Prostate gland (tissue), 2 donors: Measurements from ENCODE around the gene CREB3.

Source experiments
- POLR2A ChIP-seq: fragments of 450-650 bp; IDR thresholded peaks from one replicate; pipeline ENCODE4 v1.6.1; 2016; ENCODE audit warnings: antibody characterized with exemption, mild to moderate bottlenecking
- POLR2AphosphoS5 ChIP-seq: sonication (generic); formaldehyde crosslinking; IDR thresholded peaks from one replicate; pipeline ENCODE4 v1.6.1; 2017; ENCODE audit warnings: antibody characterized with exemption
- TF ChIP-seq, protein P1 (sequence below), 4 experiments: fragments of 200-600 bp in 2 of 4; fragments of 450-650 bp in 2 of 4; sonication (generic) in 2 of 4; IDR thresholded peaks; 1 replicate in 3 of 4; 2 replicates in 1 of 4; pipeline ENCODE4 v1.5.1; 2016 to 2019; ENCODE audit warnings: antibody characterized with exemption in 4 of 4, mild to moderate bottlenecking in 2 of 4, moderate library complexity in 2 of 4

- TF ChIP-seq, protein P1, sequence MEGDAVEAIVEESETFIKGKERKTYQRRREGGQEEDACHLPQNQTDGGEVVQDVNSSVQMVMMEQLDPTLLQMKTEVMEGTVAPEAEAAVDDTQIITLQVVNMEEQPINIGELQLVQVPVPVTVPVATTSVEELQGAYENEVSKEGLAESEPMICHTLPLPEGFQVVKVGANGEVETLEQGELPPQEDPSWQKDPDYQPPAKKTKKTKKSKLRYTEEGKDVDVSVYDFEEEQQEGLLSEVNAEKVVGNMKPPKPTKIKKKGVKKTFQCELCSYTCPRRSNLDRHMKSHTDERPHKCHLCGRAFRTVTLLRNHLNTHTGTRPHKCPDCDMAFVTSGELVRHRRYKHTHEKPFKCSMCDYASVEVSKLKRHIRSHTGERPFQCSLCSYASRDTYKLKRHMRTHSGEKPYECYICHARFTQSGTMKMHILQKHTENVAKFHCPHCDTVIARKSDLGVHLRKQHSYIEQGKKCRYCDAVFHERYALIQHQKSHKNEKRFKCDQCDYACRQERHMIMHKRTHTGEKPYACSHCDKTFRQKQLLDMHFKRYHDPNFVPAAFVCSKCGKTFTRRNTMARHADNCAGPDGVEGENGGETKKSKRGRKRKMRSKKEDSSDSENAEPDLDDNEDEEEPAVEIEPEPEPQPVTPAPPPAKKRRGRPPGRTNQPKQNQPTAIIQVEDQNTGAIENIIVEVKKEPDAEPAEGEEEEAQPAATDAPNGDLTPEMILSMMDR (IDR thresholded peaks at IDR 0.05), result no peak
- TF ChIP-seq POLR2AphosphoS5 (no peak), POLR2A (no peak)
Measured at GRCh38 chr9:35750256-35750531, 17.7 kb downstream of the CREB3 start.
